GM21367 (cell line): Measurements from ENCODE around the gene LNX2.

Source experiments
- ATAC-seq: cut with Tn5 transposase; IDR thresholded peaks from one replicate; pipeline ENCODE4 v1.9.1; 2021; ENCODE audit not compliant: unreplicated experiment

The LNX2 gene

GRCh38 chr13:27516103-27516502 lies 104.2 kb downstream of the LNX2 start:
- ATAC-seq: no peak

- no peak for ATAC-seq
Measured at GRCh38 chr13:27510082-27510481, 110.2 kb downstream of the LNX2 start.

- no peak for ATAC-seq
Measured at GRCh38 chr13:27508802-27509201, 111.5 kb downstream of the LNX2 start.

GRCh38 chr13:27505792-27506191 lies 114.5 kb downstream of the LNX2 start:
- ATAC-seq: no peak

- no peak for ATAC-seq
Measured at GRCh38 chr13:27504868-27505194, 115.5 kb downstream of the LNX2 start.

GRCh38 chr13:27504128-27504867 lies 116.0 kb downstream of the LNX2 start:
- no peak for ATAC-seq

- no peak for ATAC-seq
Measured at GRCh38 chr13:27500806-27501534, 119.4 kb downstream of the LNX2 start.

GRCh38 chr13:27497563-27498230 lies 122.6 kb downstream of the LNX2 start:
- ATAC-seq: no peak

- ATAC-seq: no peak
Measured at GRCh38 chr13:27496536-27497273, 123.6 kb downstream of the LNX2 start.

- ATAC-seq: no peak
Measured at GRCh38 chr13:27496006-27496405, 124.3 kb downstream of the LNX2 start.
